Measurements from ENCODE around the gene PIAS4. TPM values are rescaled to one million over a fixed set of nuclear protein-coding genes. Genes with fewer than 3 reads are reported as not detected.

The PIAS4 gene
- total and polyA plus RNA-seq, 10 of the 15 experiments (the other 5 are each of a cell fraction or from before 2014, with no cell fraction given) = 0.13 to 25.1 (median 11.3) TPM

DNA sequence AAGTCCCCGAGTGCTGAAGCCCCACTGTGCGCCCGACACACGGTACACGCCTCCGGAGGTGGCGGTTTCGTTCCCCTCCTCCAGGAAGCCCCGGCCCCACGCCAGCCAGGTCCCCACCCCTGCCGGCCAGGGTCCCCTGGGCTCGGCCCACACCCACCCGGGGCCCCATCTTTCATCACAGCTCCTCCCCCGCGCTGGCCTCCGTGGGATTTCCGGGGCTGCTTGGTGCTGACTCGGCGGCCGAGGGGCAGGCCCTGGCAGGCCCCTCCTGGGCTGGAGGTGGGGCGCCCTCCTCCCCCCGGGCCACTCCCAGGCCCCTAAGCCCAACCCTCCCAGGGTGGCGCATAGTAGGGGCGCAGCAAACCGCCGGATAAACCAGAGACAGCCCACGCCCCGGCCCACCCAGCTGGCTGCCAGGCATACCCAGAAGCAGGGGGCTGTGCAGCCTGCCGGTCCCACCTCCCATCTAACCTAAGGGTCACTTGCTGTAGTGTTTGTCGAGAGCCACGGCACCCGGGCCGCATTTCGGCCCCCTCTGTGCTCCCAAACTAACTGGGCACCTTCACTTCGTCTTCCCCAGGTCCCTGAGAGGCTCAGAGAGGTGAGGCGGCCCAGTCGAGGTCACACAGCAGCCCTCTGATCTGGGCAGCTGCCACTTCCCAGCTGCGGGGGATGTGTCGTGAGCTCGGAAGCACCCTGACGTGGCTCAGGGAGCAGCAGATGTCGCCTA, 52.5 kb downstream of the PIAS4 start (continued):
- TF ChIP-seq, protein P1, sequence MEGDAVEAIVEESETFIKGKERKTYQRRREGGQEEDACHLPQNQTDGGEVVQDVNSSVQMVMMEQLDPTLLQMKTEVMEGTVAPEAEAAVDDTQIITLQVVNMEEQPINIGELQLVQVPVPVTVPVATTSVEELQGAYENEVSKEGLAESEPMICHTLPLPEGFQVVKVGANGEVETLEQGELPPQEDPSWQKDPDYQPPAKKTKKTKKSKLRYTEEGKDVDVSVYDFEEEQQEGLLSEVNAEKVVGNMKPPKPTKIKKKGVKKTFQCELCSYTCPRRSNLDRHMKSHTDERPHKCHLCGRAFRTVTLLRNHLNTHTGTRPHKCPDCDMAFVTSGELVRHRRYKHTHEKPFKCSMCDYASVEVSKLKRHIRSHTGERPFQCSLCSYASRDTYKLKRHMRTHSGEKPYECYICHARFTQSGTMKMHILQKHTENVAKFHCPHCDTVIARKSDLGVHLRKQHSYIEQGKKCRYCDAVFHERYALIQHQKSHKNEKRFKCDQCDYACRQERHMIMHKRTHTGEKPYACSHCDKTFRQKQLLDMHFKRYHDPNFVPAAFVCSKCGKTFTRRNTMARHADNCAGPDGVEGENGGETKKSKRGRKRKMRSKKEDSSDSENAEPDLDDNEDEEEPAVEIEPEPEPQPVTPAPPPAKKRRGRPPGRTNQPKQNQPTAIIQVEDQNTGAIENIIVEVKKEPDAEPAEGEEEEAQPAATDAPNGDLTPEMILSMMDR (IDR thresholded peaks at IDR 0.05 in 2 of 3, conservative IDR thresholded peaks at IDR 0.05 in 1 of 3; ENCODE audit: control insufficient read depth in 2 of 3, extremely low read depth in 1 of 3, insufficient read depth in 1 of 3, low read depth in 3 of 3, low read length in 3 of 3) = no peak
- no peak for TF ChIP-seq YBX1 (IDR thresholded peaks at IDR 0.05)
- peak; percentile 48; the same call in 1 of the 2 replicates for TF ChIP-seq NR2F1 (conservative IDR thresholded peaks at IDR 0.05)
- TF ChIP-seq BMI1 (IDR thresholded peaks at IDR 0.05; ENCODE audit: borderline replicate concordance) = no peak
- TF ChIP-seq RFX5 (IDR thresholded peaks at IDR 0.05; ENCODE audit: low read depth, low read length) = no peak
- TF ChIP-seq IRF4 (IDR thresholded peaks at IDR 0.05; ENCODE audit: low read depth, low read length) = no peak
- TF ChIP-seq, protein P2, sequence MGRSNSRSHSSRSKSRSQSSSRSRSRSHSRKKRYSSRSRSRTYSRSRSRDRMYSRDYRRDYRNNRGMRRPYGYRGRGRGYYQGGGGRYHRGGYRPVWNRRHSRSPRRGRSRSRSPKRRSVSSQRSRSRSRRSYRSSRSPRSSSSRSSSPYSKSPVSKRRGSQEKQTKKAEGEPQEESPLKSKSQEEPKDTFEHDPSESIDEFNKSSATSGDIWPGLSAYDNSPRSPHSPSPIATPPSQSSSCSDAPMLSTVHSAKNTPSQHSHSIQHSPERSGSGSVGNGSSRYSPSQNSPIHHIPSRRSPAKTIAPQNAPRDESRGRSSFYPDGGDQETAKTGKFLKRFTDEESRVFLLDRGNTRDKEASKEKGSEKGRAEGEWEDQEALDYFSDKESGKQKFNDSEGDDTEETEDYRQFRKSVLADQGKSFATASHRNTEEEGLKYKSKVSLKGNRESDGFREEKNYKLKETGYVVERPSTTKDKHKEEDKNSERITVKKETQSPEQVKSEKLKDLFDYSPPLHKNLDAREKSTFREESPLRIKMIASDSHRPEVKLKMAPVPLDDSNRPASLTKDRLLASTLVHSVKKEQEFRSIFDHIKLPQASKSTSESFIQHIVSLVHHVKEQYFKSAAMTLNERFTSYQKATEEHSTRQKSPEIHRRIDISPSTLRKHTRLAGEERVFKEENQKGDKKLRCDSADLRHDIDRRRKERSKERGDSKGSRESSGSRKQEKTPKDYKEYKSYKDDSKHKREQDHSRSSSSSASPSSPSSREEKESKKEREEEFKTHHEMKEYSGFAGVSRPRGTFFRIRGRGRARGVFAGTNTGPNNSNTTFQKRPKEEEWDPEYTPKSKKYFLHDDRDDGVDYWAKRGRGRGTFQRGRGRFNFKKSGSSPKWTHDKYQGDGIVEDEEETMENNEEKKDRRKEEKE (IDR thresholded peaks at IDR 0.05) = no peak
- TF ChIP-seq SMAD5 (IDR thresholded peaks at IDR 0.05; ENCODE audit: low read depth) = no peak
- TF ChIP-seq, protein P3, sequence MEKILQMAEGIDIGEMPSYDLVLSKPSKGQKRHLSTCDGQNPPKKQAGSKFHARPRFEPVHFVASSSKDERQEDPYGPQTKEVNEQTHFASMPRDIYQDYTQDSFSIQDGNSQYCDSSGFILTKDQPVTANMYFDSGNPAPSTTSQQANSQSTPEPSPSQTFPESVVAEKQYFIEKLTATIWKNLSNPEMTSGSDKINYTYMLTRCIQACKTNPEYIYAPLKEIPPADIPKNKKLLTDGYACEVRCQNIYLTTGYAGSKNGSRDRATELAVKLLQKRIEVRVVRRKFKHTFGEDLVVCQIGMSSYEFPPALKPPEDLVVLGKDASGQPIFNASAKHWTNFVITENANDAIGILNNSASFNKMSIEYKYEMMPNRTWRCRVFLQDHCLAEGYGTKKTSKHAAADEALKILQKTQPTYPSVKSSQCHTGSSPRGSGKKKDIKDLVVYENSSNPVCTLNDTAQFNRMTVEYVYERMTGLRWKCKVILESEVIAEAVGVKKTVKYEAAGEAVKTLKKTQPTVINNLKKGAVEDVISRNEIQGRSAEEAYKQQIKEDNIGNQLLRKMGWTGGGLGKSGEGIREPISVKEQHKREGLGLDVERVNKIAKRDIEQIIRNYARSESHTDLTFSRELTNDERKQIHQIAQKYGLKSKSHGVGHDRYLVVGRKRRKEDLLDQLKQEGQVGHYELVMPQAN (conservative IDR thresholded peaks at IDR 0.05) = peak; percentile 52
- no peak for TF ChIP-seq HDGF (IDR thresholded peaks at IDR 0.05)
- no peak for TF ChIP-seq TBL1XR1 (IDR thresholded peaks at IDR 0.05; ENCODE audit: low read depth, low read length)
- peak; percentile 93 for TF ChIP-seq NFXL1 (IDR thresholded peaks at IDR 0.05; ENCODE audit: borderline replicate concordance)
- TF ChIP-seq STAT3 (IDR thresholded peaks at IDR 0.05; ENCODE audit: low read depth, low read length) = no peak
- TF ChIP-seq ZNF24 (IDR thresholded peaks at IDR 0.05) = no peak
- peak; percentile 24 for TF ChIP-seq SP1 (IDR thresholded peaks at IDR 0.05; ENCODE audit: low read depth, low read length)
- TF ChIP-seq, protein P4, sequence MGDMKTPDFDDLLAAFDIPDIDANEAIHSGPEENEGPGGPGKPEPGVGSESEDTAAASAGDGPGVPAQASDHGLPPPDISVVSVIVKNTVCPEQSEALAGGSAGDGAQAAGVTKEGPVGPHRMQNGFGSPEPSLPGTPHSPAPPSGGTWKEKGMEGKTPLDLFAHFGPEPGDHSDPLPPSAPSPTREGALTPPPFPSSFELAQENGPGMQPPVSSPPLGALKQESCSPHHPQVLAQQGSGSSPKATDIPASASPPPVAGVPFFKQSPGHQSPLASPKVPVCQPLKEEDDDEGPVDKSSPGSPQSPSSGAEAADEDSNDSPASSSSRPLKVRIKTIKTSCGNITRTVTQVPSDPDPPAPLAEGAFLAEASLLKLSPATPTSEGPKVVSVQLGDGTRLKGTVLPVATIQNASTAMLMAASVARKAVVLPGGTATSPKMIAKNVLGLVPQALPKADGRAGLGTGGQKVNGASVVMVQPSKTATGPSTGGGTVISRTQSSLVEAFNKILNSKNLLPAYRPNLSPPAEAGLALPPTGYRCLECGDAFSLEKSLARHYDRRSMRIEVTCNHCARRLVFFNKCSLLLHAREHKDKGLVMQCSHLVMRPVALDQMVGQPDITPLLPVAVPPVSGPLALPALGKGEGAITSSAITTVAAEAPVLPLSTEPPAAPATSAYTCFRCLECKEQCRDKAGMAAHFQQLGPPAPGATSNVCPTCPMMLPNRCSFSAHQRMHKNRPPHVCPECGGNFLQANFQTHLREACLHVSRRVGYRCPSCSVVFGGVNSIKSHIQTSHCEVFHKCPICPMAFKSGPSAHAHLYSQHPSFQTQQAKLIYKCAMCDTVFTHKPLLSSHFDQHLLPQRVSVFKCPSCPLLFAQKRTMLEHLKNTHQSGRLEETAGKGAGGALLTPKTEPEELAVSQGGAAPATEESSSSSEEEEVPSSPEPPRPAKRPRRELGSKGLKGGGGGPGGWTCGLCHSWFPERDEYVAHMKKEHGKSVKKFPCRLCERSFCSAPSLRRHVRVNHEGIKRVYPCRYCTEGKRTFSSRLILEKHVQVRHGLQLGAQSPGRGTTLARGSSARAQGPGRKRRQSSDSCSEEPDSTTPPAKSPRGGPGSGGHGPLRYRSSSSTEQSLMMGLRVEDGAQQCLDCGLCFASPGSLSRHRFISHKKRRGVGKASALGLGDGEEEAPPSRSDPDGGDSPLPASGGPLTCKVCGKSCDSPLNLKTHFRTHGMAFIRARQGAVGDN (IDR thresholded peaks at IDR 0.05) = no peak
- no peak for TF ChIP-seq CHD1 (IDR thresholded peaks at IDR 0.05; ENCODE audit: low read depth, low read length)
- TF ChIP-seq ASH2L (IDR thresholded peaks at IDR 0.05; ENCODE audit: borderline replicate concordance, low read depth) = no peak
